HepG2 (cell line): Measurements from ENCODE around the gene ADSS1. TPM values are rescaled to one million over a fixed set of nuclear protein-coding genes. Genes with fewer than 3 reads are reported as not detected.

Experiments
- AKAP8 ChIP-seq: sonication (generic); formaldehyde crosslinking; IDR thresholded peaks from 2 replicates; pipeline ENCODE4 v1.5.1; 2020; ENCODE audit warnings: mild to moderate bottlenecking, missing genetic modification reagents
- FOSL2 ChIP-seq: sonication (generic); formaldehyde crosslinking; IDR thresholded peaks from 2 replicates; pipeline ENCODE4 v1.4.0; 2020; ENCODE audit warnings: missing genetic modification reagents
- HCFC1 ChIP-seq: fragments of 150-350 bp; IDR thresholded peaks from 2 replicates; pipeline ENCODE4 v1.6.1; 2014; ENCODE audit warnings: low read depth, low read length
- HDAC2 ChIP-seq: sonication (generic); formaldehyde crosslinking; IDR thresholded peaks from 2 replicates; pipeline ENCODE4 v1.4.0; 2020; ENCODE audit warnings: missing genetic modification reagents
- NFE2 ChIP-seq: sonication (generic); formaldehyde crosslinking; IDR thresholded peaks from 2 replicates; pipeline ENCODE4 v1.4.0; 2020; ENCODE audit warnings: missing genetic modification reagents
- SALL1 ChIP-seq: sonication (generic); formaldehyde crosslinking; IDR thresholded peaks from 2 replicates; pipeline ENCODE4 v1.8.0; 2022; ENCODE audit warnings: mild to moderate bottlenecking, missing genetic modification reagents
- THAP11 ChIP-seq: IDR thresholded peaks from 2 replicates; pipeline ENCODE4 v1.6.1; 2016; ENCODE audit warnings: missing biosample characterization, missing genetic modification reagents
- ZC3H4 ChIP-seq: sonication (generic); formaldehyde crosslinking; IDR thresholded peaks from 2 replicates; pipeline ENCODE4 v1.4.0; 2020; ENCODE audit warnings: missing genetic modification reagents, borderline replicate concordance
- ZFY ChIP-seq: sonication (generic); formaldehyde crosslinking; IDR thresholded peaks from 2 replicates; pipeline ENCODE4 v1.4.0; 2020; ENCODE audit warnings: missing genetic modification reagents
- ZNF234 ChIP-seq: sonication (generic); formaldehyde crosslinking; conservative IDR thresholded peaks from 2 replicates; pipeline ENCODE4 v1.5.1; 2020; ENCODE audit warnings: mild to moderate bottlenecking, missing genetic modification reagents
- ZNF367 ChIP-seq: sonication (generic); formaldehyde crosslinking; IDR thresholded peaks from 2 replicates; pipeline ENCODE4 v1.4.0; 2020; ENCODE audit warnings: missing genetic modification reagents, borderline replicate concordance
- ZNF510 ChIP-seq: sonication (generic); formaldehyde crosslinking; IDR thresholded peaks from 2 replicates; pipeline ENCODE4 v1.4.0; 2020; ENCODE audit warnings: low read depth, mild to moderate bottlenecking, missing genetic modification reagents
- ZNF567 ChIP-seq: sonication (generic); formaldehyde crosslinking; IDR thresholded peaks from 2 replicates; pipeline ENCODE4 v1.8.1; 2023; ENCODE audit warnings: mild to moderate bottlenecking, missing genetic modification reagents, borderline replicate concordance
- ZNF720 ChIP-seq: sonication (generic); formaldehyde crosslinking; IDR thresholded peaks from 2 replicates; pipeline ENCODE4 v1.4.0; 2020; ENCODE audit warnings: missing genetic modification reagents
- ZSCAN12 ChIP-seq: sonication (generic); formaldehyde crosslinking; IDR thresholded peaks from 2 replicates; pipeline ENCODE4 v1.9.0; 2021; ENCODE audit warnings: mild to moderate bottlenecking, missing genetic modification reagents
- polyA plus RNA-seq, 8 experiments: library from polyadenylated mRNA; depleted of rRNA in 3 of 8; stranded (reverse) in 7 of 8; unstranded in 1 of 8; fragments of >200 nt; fragmentation: Illumina TruSeq in 4 of 8; extraction: Trizol in 4 of 8; gene quantifications; 2 replicates each; pipeline versions ENCODE4 v1.2.1 to v1.2.3, GENCODE V29; 2011 to 2016; ENCODE audit warnings: low read depth in 4 of 8, missing spikeins in 1 of 8, mixed read lengths in 1 of 8; ENCODE audit not compliant: insufficient read depth in 1 of 8
- total RNA-seq, 5 experiments: library from RNA; depleted of rRNA; stranded (reverse); fragments of >200 nt; fragmentation: Illumina TruSeq; extraction: Trizol; gene quantifications; 2 replicates each; pipeline ENCODE4 v1.2.3, GENCODE V29; 2016; ENCODE audit warnings: low read depth in 1 of 5
- TF ChIP-seq, protein P1 (sequence below), 2 experiments: sonication (generic) in 1 of 2; formaldehyde crosslinking in 1 of 2; IDR thresholded peaks; 2 replicates each; pipeline versions ENCODE4 v1.4.0 to v1.6.1; 2016 to 2020; ENCODE audit warnings: borderline replicate concordance in 1 of 2, low read depth in 1 of 2, mild to moderate bottlenecking in 1 of 2, missing genetic modification reagents in 1 of 2
- TF ChIP-seq, protein P2 (sequence below): sonication (generic); formaldehyde crosslinking; IDR thresholded peaks from 2 replicates; pipeline ENCODE4 v1.5.1; 2020; ENCODE audit warnings: mild to moderate bottlenecking, missing genetic modification reagents
- TF ChIP-seq, protein P3 (sequence below): fragments of 450-650 bp; IDR thresholded peaks from 2 replicates; pipeline ENCODE4 v1.6.1; 2017
- TF ChIP-seq, protein P4 (sequence below): sonication (generic); formaldehyde crosslinking; IDR thresholded peaks from 2 replicates; pipeline ENCODE4 v1.4.0; 2020; ENCODE audit warnings: missing genetic modification reagents

Gene ADSS1
- total and polyA plus RNA-seq, 2 of the 13 experiments (the other 11 are each of a cell fraction or from before 2014, with no cell fraction given) = 1.0 to 36.7 TPM

DNA sequence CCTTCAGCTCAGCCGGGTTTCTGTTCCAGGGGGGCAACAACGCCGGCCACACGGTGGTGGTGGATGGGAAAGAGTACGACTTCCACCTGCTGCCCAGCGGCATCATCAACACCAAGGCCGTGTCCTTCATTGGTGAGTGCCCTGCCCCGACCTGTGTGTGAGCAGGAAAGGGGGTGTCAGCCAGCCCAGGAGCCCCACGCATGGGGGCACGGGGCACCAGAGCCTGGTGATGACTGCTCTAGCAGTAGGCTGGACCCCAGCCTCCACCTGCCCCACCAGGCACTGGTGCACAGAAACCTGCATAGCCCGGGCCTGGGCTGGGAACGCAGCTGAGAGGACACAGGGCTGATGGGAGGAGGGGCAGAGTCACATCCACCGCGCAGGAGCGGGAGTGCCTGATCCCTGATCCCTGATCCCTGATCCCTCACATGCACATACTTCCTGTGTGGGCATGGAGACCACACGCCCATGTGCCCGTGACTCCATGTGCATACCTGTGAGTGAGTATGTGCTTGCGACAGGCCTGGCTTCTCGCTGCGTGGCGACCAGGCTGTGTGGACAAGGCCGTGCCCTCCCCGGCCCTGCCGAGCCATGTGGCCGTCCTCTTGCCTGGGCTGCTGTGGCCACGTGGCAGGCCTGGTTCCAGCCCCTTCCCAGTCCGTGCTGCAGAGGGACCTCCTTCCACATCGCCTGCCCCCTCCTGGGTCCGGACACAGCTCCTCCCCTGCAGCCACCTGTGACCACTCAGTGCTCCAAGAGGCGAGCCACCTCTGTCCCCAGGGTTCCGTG, 11.2 kb downstream of the ADSS1 start (continued):
- TF ChIP-seq ZNF567 (CRISPR knock-in tag) = no peak
- peak; percentile 60 for TF ChIP-seq THAP11
- no peak for TF ChIP-seq ZNF234 (CRISPR knock-in tag)
- no peak for TF ChIP-seq HCFC1
- TF ChIP-seq, protein P1, sequence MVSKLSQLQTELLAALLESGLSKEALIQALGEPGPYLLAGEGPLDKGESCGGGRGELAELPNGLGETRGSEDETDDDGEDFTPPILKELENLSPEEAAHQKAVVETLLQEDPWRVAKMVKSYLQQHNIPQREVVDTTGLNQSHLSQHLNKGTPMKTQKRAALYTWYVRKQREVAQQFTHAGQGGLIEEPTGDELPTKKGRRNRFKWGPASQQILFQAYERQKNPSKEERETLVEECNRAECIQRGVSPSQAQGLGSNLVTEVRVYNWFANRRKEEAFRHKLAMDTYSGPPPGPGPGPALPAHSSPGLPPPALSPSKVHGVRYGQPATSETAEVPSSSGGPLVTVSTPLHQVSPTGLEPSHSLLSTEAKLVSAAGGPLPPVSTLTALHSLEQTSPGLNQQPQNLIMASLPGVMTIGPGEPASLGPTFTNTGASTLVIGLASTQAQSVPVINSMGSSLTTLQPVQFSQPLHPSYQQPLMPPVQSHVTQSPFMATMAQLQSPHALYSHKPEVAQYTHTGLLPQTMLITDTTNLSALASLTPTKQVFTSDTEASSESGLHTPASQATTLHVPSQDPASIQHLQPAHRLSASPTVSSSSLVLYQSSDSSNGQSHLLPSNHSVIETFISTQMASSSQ (IDR thresholded peaks at IDR 0.05; ENCODE audit: low read depth) = peak; percentile 2; the same call in 1 of the 2 replicates
- TF ChIP-seq, protein P1 (CRISPR knock-in tag; IDR thresholded peaks at IDR 0.05; ENCODE audit: borderline replicate concordance) = peak; percentile 65
- TF ChIP-seq ZNF510 (CRISPR knock-in tag) = no peak; the same call in 1 of the 2 replicates
- TF ChIP-seq, protein P2, sequence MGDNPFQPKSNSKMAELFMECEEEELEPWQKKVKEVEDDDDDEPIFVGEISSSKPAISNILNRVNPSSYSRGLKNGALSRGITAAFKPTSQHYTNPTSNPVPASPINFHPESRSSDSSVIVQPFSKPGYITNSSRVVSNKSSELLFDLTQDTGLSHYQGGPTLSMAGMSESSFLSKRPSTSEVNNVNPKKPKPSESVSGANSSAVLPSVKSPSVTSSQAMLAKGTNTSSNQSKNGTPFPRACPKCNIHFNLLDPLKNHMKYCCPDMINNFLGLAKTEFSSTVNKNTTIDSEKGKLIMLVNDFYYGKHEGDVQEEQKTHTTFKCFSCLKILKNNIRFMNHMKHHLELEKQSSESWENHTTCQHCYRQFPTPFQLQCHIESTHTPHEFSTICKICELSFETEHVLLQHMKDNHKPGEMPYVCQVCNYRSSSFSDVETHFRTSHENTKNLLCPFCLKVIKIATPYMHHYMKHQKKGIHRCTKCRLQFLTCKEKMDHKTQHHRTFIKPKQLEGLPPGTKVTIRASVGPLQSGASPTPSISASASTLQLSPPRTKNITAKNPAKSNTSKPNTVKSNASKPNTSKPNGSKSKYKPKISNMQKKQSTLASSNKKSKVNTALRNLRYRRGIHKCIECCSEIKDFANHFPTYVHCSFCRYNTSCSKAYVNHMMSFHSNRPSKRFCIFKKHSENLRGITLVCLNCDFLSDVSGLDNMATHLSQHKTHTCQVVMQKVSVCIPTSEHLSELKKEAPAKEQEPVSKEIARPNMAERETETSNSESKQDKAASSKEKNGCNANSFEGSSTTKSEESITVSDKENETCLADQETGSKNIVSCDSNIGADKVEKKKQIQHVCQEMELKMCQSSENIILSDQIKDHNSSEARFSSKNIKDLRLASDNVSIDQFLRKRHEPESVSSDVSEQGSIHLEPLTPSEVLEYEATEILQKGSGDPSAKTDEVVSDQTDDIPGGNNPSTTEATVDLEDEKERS (CRISPR knock-in tag) = peak; percentile 69; the same call in 1 of the 2 replicates
- TF ChIP-seq HDAC2 (CRISPR knock-in tag) = peak; percentile 60; the same call in 1 of the 2 replicates
- 0 out of 2 replicates have a peak, but pooled peaks have one; percentile 47 for TF ChIP-seq ZC3H4 (CRISPR knock-in tag)
- TF ChIP-seq ZNF367 (CRISPR knock-in tag) = no peak
- TF ChIP-seq, protein P3, sequence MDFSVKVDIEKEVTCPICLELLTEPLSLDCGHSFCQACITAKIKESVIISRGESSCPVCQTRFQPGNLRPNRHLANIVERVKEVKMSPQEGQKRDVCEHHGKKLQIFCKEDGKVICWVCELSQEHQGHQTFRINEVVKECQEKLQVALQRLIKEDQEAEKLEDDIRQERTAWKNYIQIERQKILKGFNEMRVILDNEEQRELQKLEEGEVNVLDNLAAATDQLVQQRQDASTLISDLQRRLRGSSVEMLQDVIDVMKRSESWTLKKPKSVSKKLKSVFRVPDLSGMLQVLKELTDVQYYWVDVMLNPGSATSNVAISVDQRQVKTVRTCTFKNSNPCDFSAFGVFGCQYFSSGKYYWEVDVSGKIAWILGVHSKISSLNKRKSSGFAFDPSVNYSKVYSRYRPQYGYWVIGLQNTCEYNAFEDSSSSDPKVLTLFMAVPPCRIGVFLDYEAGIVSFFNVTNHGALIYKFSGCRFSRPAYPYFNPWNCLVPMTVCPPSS = no peak
- peak; percentile 63; the same call in 1 of the 2 replicates for TF ChIP-seq ZNF720 (CRISPR knock-in tag)
- TF ChIP-seq ZSCAN12 = no peak
- no peak for TF ChIP-seq NFE2 (CRISPR knock-in tag)
- TF ChIP-seq FOSL2 = peak; percentile 37; the same call in 1 of the 2 replicates
- 0 out of 2 replicates have a peak, but pooled peaks have one; percentile 45 for TF ChIP-seq AKAP8 (CRISPR knock-in tag)
- TF ChIP-seq ZFY (CRISPR knock-in tag) = peak; percentile 85
- peak; percentile 92 for TF ChIP-seq SALL1 (CRISPR knock-in tag)
- TF ChIP-seq, protein P4, sequence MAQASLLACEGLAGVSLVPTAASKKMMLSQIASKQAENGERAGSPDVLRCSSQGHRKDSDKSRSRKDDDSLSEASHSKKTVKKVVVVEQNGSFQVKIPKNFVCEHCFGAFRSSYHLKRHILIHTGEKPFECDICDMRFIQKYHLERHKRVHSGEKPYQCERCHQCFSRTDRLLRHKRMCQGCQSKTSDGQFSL (CRISPR knock-in tag) = no peak
